KBM-7 (cell line): ENCODE measurements around the gene KRT79.
"Not testable (repeated sequence)": the region's sequence is repeated elsewhere in the genome, so short reads cannot be mapped to it uniquely, and the experiment has no call there.

Experiments used
- DNase-seq: peaks from one replicate; pipeline ENCODE4 v3.0.0-alpha.2; 2015
- in situ Hi-C: fragments of 300-500 bp; cut with MboI; formaldehyde crosslinking; loops from 2 replicates; pipeline ENCODE4 v1.14.3; 2020; ENCODE audit warnings: low sequenced_read_pairs, low pct_unique_long_range_greater_than_20kb, mixed read lengths

The KRT79 gene

GRCh38 chr12:52798003-52798670, 36.0 kb downstream of the KRT79 start:
- in situ Hi-C loops: no loop called here

DNA sequence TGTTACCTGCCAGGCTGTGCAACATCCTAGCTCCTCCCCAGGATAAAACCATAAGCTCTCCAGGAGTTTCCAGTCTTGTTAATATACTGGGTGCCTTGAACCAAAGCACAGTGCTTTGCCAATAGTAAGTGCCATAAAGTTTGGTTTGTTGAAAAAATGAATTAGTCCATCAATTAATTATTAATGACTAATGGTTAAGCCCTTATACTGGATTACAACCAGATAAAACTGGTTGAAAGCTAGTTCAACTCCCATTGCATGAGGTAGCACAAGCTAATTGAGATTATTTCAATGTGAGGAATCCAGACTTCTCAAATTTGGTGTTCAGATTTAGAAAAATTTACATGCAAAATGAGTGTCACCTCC, 36.6 kb downstream of the KRT79 start:
- DNase-seq: no peak
- in situ Hi-C loops: no loop called here

More at GRCh38 chr12:52798003-52798670, 36.0 kb downstream of the KRT79 start:
- DNase-seq: no peak

DNA sequence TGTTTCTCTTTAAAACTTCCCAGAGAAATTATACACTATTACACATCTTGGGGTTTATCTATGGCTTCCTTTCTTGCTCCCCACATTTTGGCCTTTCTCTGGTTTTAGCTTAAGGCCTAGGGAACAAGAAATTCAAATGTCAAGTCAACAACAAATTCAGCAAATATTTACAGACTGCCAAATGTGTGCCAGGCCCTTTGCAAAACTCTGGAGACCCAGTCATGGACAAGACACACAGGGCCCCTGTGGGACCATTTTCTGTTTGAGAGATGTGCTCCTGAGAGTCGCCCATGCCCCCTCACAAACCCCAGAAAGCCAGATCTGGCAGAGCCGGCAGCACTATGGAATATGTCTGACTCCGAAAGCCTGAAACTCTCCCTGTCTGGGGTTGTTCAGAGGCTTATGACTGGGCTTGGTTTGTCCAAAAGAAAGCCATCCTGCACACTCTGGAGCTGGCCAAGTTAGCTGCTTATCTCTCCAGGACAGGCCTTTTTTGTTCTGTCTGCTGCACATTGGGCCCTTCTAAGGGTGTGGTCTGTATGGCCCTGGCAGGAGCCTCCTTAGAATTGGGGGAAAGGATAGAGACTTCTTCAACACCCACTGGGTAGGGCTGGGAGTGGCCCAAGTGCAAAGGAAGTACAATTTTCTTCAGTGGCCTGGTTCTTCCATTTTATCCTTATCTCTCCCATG, 37.1 kb downstream of the KRT79 start:
- DNase-seq: no peak
- in situ Hi-C loops: no loop called here

GRCh38 chr12:52796429-52796794, 37.7 kb downstream of the KRT79 start:
- DNase-seq: no peak
- in situ Hi-C loops: no loop called here

- DNase-seq: no peak
- in situ Hi-C loops: no loop called here
Observed at GRCh38 chr12:52795694-52796428, 38.2 kb downstream of the KRT79 start, which contains the start of gene KRT3. Gene KRT3 (minus strand): TSS chr12:52796117. CDS start chr12:52796042, 75 bp downstream.

- in situ Hi-C loops, DNase-seq: not testable (repeated sequence)
Observed at GRCh38 chr12:52795332-52795674, 38.8 kb downstream of the KRT79 start.

GRCh38 chr12:52794479-52795331, 39.4 kb downstream of the KRT79 start:
- DNase-seq: no peak
- in situ Hi-C loops: no loop called here

DNA sequence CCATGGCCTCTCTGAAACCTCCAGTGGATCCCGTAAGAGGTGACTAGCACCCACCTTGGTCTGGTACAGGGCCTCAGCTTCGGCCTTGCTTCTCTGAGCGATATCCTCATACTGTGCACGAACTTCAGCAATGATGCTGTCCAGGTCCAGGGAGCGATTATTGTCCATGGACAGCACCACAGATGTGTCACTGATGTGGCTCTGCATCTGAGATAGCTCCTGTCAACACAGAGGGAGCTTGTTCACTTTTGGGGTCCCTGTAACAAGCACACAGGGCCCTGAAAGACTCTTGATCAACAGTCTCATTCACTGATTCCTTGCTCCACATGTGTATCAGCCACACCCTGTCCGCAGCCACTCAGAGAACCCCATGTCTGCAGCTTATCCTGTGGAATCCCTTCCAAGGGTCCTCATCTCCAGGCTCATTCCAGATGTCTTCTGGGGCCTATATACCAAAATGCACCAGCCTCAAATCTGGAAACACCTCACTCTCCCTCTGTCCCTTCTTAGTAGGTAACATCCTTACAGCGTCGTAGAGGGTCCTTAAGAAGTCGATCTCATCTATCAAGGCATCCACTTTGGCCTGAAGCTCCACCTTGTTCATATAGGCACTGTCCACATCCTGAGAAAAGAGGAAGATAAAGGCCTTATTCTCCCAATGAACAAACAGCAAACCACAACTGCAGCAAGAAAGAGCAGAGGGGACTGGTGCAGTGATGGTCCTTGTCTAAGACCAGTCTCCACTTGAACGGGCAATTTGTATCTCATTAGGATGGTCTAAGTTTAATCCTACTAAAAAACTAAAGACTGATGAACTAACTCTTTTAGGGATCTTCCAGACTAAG, 41.7 kb downstream of the KRT79 start:
- no peak for DNase-seq
- in situ Hi-C loops: no loop called here

- in situ Hi-C loops: no loop called here
- DNase-seq: no peak
Observed at GRCh38 chr12:52791271-52792184, 42.6 kb downstream of the KRT79 start.

- DNase-seq: no peak
- in situ Hi-C loops: no loop called here
Observed at GRCh38 chr12:52790427-52791270, 43.5 kb downstream of the KRT79 start.

DNA sequence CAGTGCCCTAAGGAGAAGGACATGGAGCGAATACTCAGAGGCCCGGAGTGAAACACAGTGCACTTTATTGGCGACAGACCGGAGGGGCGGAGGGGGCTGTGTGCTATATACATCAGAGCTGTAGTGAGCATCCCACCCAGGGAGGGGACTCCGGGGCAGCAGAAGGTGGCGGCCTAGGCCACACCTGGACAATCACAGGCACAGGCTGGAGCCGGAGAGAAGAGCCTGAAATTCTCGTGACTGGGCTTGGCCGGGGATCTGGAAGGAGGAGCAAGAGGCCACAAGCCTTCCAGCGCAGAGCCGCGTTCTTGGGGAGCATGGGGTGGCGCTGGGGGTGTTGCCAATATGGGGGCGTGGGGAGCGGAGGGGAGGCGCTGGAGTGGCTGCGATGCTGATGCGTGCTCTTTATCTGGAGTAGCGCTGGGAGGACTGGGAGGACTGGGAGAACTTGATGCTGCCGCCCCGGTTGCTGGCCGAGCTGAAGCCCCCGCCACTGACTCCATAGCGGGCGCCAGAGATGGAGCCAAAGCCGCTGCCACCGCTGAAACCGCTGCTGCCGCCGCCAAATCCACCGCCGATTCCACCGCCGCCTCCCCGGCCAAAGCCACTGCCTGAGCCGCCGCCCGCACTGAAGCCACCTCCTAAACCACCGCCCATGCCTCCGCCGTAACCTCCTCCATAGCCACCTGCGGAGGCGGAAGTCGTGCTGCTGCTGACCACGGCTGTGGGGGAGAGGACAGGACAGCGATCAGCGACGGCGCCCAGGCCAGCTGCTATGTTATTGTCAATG, 44.3 kb downstream of the KRT79 start:
- in situ Hi-C loops: no loop called here

GRCh38 chr12:52788876-52789636, 45.1 kb downstream of the KRT79 start:
- no peak for DNase-seq
- in situ Hi-C loops: no loop called here

More for the DNA sequence above, 44.3 kb downstream of the KRT79 start:
- DNase-seq: peak; percentile 21

GRCh38 chr12:52788192-52788875, 45.8 kb downstream of the KRT79 start:
- in situ Hi-C loops: no loop called here
- DNase-seq: no peak

GRCh38 chr12:52787324-52788191, 46.6 kb downstream of the KRT79 start:
- no peak for DNase-seq

More at GRCh38 chr12:52787324-52788191, 46.6 kb downstream of the KRT79 start:
- in situ Hi-C loops: no loop called here
